Fibroblast of the aortic adventitia (primary cell): ENCODE measurements around the gene CDC42BPB. TPM values are rescaled to one million over a fixed set of nuclear protein-coding genes. Genes with fewer than 3 reads are reported as not detected.
A peak's percentile ranks its signal among the peaks of the same experiment; 100 is the strongest.

Experiments
- DNase-seq: peaks from one replicate; pipeline ENCODE4 v3.0.0-alpha.2; 2010; ENCODE audit warnings: low read depth
- H3K4me3 ChIP-seq: 2 replicates; pipeline ENCODE4 v1.5.1; 2011; ENCODE audit warnings: low read depth, mild to moderate bottlenecking, control low read depth, low read length, moderate library complexity
- CTCF ChIP-seq: IDR thresholded peaks from 2 replicates; pipeline ENCODE4 v1.5.1; 2011; ENCODE audit warnings: mild to moderate bottlenecking, low read length, control low read depth, inconsistent platforms; ENCODE audit not compliant: insufficient read depth
- total RNA-seq: library from RNA; depleted of rRNA; stranded (reverse); fragments of >200 nt; gene quantifications from 2 replicates; pipeline ENCODE4 v1.2.3, GENCODE V29; 2012; ENCODE audit warnings: low replicate concordance

Gene CDC42BPB
- total RNA-seq, 1 donor = 78.4 TPM

GRCh38 chr14:103086771-103087342, 29.5 kb upstream of the CDC42BPB start:
- no peak for TF ChIP-seq CTCF
- H3K4me3 ChIP-seq = no peak overlapping the region
- DNase-seq = no peak

- no peak for DNase-seq
- peak; percentile 26 for TF ChIP-seq CTCF
- no peak overlapping the region for H3K4me3 ChIP-seq
Measured at GRCh38 chr14:103085106-103086091, 28.1 kb upstream of the CDC42BPB start.

GRCh38 chr14:103084021-103084919, 26.9 kb upstream of the CDC42BPB start, which contains the start of gene LBHD2:
Gene LBHD2 (plus strand): TSS chr14:103084210. CDS start chr14:103086013, 1,803 bp downstream.
- no peak for TF ChIP-seq CTCF
- DNase-seq = peak; percentile 19
- H3K4me3 ChIP-seq = peak within 1 kb of the TSS; percentile 25

- TF ChIP-seq CTCF = no peak
- no peak for DNase-seq
- H3K4me3 ChIP-seq = no peak overlapping the region
Measured at GRCh38 chr14:103081951-103082350, 24.6 kb upstream of the CDC42BPB start.

- no peak for TF ChIP-seq CTCF
- DNase-seq = no peak
- no peak overlapping the region for H3K4me3 ChIP-seq
Measured at GRCh38 chr14:103078860-103079587, 21.7 kb upstream of the CDC42BPB start.

GRCh38 chr14:103078420-103078749, 21.0 kb upstream of the CDC42BPB start:
- no peak overlapping the region for H3K4me3 ChIP-seq
- DNase-seq = peak; percentile 79
- TF ChIP-seq CTCF = peak; percentile 90
